Ascending aorta (tissue), 2 donors: Measurements from ENCODE around the gene HOXC5. TPM values are rescaled to one million over a fixed set of nuclear protein-coding genes. Genes with fewer than 3 reads are reported as not detected.
"Not testable (repeated sequence)": the region's sequence is repeated elsewhere in the genome, so short reads cannot be mapped to it uniquely, and the experiment has no call there.

ENCODE experiments used
- DNase-seq, 2 donors: peaks; one replicate each; pipeline ENCODE4 v3.0.0-alpha.2; 2019; ENCODE audit warnings: low spot score in 2 of 2
- H3K27ac ChIP-seq, 2 donors: fragments of 200-600 bp; sonication (generic); one replicate each; pipeline ENCODE4 v1.5.1; 2016 to 2017; ENCODE audit warnings: mild to moderate bottlenecking in 1 of 2
- H3K27me3 ChIP-seq: fragments of 200-600 bp; sonication (generic); one replicate; pipeline ENCODE4 v1.5.1; 2017
- H3K36me3 ChIP-seq, 2 donors: fragments of 200-600 bp; sonication (generic); one replicate each; pipeline ENCODE4 v1.5.1; 2016
- H3K4me1 ChIP-seq, 2 donors: fragments of 200-600 bp; sonication (generic); one replicate each; pipeline ENCODE4 v1.5.1; 2016 to 2017; ENCODE audit warnings: mild to moderate bottlenecking in 1 of 2
- H3K4me3 ChIP-seq, 2 donors: fragments of 200-600 bp; sonication (generic); one replicate each; pipeline ENCODE4 v1.5.1; 2016 to 2017; ENCODE audit warnings: mild to moderate bottlenecking in 1 of 2
- H3K9me3 ChIP-seq, 2 donors: fragments of 200-600 bp; sonication (generic); one replicate each; pipeline ENCODE4 v1.5.1; 2016
- CTCF ChIP-seq, 3 experiments: fragments of 200-600 bp in 2 of 3; fragments of 450-650 bp in 1 of 3; sonication (generic) in 2 of 3; IDR thresholded peaks; one replicate each; pipeline ENCODE4 v1.5.1; 2016 to 2019; ENCODE audit warnings: antibody characterized with exemption in 3 of 3, mild to moderate bottlenecking in 1 of 3, moderate library complexity in 1 of 3
- intact Hi-C: fragments of 100-400 bp; cut with DNase I; formaldehyde crosslinking; loops from one replicate; pipeline ENCODE4 v1.15.1; 2023
- total RNA-seq: library from RNA; depleted of rRNA; stranded (reverse); fragments of >200 nt; gene quantifications from one replicate; pipeline ENCODE4 v1.1.0, GENCODE V29; 2016

Gene HOXC5
- total RNA-seq, 1 donor from 2014 or later = not detected

GRCh38 chr12:54038871-54039414 is 6.1 kb downstream of the HOXC5 start:
- DNase-seq = no peak
- Histone ChIP-seq H3K4me3 (peak overlapping the region in 1 of 2 donors; percentile 19), H3K9me3 (no peaks in the 10 kb centered on the region), H3K36me3 (no peaks in the 10 kb centered on the region), H3K4me1 (peaks cover 0 to 2% of the 10 kb centered on the region in 2 donors), H3K27me3 (no peaks in the 10 kb centered on the region), H3K27ac (no peak overlapping the region)
- intact Hi-C loops = no loop called here
- no peak for TF ChIP-seq CTCF (IDR thresholded peaks at IDR 0.05)

- H3K9me3 ChIP-seq = no peaks in the 10 kb centered on the region
- no peak overlapping the region for H3K27ac ChIP-seq
- no peak for TF ChIP-seq CTCF (IDR thresholded peaks at IDR 0.05)
- peak overlapping the region in 1 of 2 donors; percentile 19 for H3K4me3 ChIP-seq
- no peaks in the 10 kb centered on the region for H3K36me3 ChIP-seq
- intact Hi-C loops = no loop called here
- DNase-seq = no peak
- H3K27me3 ChIP-seq = no peaks in the 10 kb centered on the region
- no peaks in the 10 kb centered on the region for H3K4me1 ChIP-seq
Measured at GRCh38 chr12:54039417-54040147, 6.7 kb downstream of the HOXC5 start.

GRCh38 chr12:54040148-54040494 is 7.3 kb downstream of the HOXC5 start:
- peak overlapping the region in 1 of 2 donors; percentile 19 for H3K4me3 ChIP-seq
- H3K36me3 ChIP-seq = no peaks in the 10 kb centered on the region
- no peak for TF ChIP-seq CTCF (IDR thresholded peaks at IDR 0.05)
- no peak overlapping the region for H3K27ac ChIP-seq
- no peaks in the 10 kb centered on the region for H3K9me3 ChIP-seq
- H3K4me1 ChIP-seq = no peaks in the 10 kb centered on the region
- H3K27me3 ChIP-seq = no peaks in the 10 kb centered on the region
- no peak for DNase-seq
- intact Hi-C loops = no loop called here

- Histone ChIP-seq H3K27me3 (no peaks in the 10 kb centered on the region), H3K4me1 (no peaks in the 10 kb centered on the region), H3K36me3 (no peaks in the 10 kb centered on the region), H3K27ac (no peak overlapping the region), H3K9me3 (no peaks in the 10 kb centered on the region), H3K4me3 (no peak overlapping the region)
- TF ChIP-seq CTCF (IDR thresholded peaks at IDR 0.05) = no peak
- intact Hi-C loops = no loop called here
- no peak for DNase-seq
Measured at GRCh38 chr12:54040648-54041047, 7.8 kb downstream of the HOXC5 start.

GRCh38 chr12:54041097-54041690 is 8.3 kb downstream of the HOXC5 start:
- no peak overlapping the region for H3K4me3 ChIP-seq
- intact Hi-C loops = no loop called here

GRCh38 chr12:54042033-54042432 is 9.2 kb downstream of the HOXC5 start:
- DNase-seq, H3K4me1 ChIP-seq, H3K4me3 ChIP-seq, H3K27me3 ChIP-seq, intact Hi-C loops, H3K9me3 ChIP-seq, H3K27ac ChIP-seq, H3K36me3 ChIP-seq: not testable (repeated sequence)

More at GRCh38 chr12:54041097-54041690, 8.3 kb downstream of the HOXC5 start:
- no peaks in the 10 kb centered on the region for H3K4me1 ChIP-seq
- no peak for DNase-seq
- no peak overlapping the region for H3K27ac ChIP-seq
- TF ChIP-seq CTCF (IDR thresholded peaks at IDR 0.05) = no peak
- no peaks in the 10 kb centered on the region for H3K9me3 ChIP-seq
- H3K36me3 ChIP-seq = no peaks in the 10 kb centered on the region
- no peaks in the 10 kb centered on the region for H3K27me3 ChIP-seq
